CD4-positive, alpha-beta T cell treated with Interleukin-17A for 4 hours (primary cell): Measurements from ENCODE around the gene LIMS2.

Source experiments
- DNase-seq: peaks from one replicate; pipeline ENCODE4 v3.0.0-alpha.2; 2020; ENCODE audit warnings: mixed read lengths

The LIMS2 gene

DNA sequence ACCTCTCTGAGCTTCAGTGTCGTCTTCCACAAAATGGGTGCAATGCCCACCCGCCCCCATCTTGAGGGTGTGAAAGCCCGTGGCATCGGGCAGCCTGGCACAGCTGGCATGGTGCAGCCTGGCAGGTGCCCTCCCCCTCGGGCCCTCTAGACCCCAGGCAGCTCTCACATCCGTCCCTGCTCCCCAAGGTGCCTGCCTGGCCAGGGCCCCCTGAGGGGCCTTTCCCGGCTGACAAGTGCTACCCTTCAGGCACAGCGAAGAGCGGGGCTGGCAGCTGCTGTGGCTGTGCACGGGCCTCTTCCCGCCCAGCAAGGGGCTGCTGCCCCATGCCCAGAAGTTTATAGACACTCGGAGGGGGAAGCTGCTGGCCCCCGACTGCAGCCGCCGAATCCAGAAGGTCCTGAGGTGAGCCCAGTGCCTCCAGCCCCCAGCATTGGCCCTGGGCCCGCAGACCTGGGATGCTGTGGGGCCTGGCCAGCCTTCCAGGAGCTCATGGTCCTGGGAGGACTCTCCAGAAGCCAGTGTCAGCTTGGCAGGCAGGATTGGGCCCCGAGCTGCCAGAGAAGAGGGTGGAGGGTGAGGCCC is 43.2 kb downstream of the LIMS2 start:
- DNase-seq: no peak

DNA sequence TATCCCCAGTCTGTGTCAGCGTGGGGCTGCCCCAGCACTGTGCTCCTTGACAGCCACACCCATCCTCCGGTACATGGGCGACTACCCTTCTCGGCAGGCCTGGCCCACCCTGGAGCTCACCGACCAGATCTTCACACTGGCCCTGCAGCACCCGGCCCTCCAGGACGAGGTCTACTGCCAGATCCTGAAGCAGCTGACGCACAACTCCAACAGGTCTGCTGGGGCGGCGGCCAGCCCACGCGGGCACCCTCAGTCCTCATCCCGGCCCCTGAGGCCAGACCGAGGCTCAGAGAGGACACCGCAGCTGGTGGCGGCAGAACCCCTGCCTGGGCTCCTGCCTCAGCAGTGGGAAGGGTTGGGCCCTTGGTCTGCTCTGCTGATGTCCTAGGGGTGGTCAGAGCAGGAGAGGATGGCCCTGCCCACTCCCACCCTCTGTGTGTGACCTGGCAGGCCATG is 43.8 kb downstream of the LIMS2 start:
- DNase-seq: no peak

- no peak for DNase-seq
Measured at GRCh38 chr2:127630864-127631540, 44.3 kb downstream of the LIMS2 start.

- no peak for DNase-seq
Measured at GRCh38 chr2:127630096-127630863, 45.0 kb downstream of the LIMS2 start.

GRCh38 chr2:127629637-127630036 is 45.7 kb downstream of the LIMS2 start:
- DNase-seq: no peak

- DNase-seq: no peak
Measured at GRCh38 chr2:127628767-127629614, 46.3 kb downstream of the LIMS2 start.

DNA sequence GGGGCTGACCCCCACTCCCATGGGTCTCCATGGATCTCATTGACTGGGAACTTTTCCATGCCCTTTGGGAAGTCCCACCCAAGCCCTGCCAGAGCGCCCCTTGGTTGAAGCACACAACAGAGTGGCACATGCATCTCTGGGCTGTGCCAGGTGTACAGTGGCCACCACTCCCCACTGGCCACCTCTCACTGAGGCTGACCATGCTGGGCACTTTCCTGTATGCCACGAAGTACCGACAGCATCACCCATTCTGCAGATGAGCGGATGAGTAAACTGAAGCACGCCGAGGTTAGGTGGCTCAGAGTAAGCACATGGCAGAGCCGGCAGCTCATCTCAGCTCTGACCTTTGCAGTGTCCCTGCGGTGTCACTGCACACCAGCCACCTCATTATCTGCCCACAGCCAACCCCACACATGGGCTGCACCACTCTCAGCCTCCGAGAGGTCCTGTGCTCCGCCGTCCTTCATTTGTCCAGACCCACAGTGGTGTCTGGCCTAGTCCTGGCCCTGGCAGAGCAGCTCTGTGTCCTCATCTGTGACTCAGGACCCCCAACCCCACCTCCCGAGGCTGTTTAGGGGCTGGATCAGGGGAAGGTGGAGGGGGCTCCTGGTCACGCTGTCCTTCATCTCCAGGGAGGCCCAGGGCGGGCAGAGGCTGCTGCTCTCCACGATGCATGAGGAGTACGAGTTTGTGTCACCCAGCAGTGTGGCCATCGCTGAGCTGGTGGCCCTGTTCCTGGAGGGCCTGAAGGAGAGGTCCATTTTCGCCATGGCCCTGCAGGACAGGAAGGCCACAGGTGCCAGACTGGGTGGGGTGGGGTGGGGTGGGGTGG is 47.4 kb downstream of the LIMS2 start:
- no peak for DNase-seq

GRCh38 chr2:127626917-127627739 is 48.2 kb downstream of the LIMS2 start:
- DNase-seq: no peak

DNA sequence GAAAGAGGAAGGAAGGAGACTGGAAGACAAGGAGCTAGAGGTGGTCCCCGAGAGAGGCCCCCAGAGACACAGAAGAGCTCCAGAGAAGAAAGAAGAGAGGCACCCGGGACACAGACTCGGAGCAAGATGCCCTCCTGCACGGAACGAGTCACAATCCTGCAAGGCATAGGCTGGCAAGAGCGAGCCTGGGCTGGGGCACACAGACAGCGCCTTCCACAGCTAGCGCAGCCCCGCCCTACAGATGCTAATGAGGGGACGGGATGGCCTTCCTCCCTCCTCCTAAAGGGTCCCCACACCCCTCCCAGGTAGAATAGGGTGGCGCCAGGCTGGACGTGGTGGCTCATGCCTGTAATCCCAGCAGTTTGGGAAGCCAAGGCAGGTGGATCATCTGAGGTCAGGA is 49.2 kb downstream of the LIMS2 start:
- no peak for DNase-seq

- DNase-seq: no peak
Measured at GRCh38 chr2:127625572-127625951, 49.8 kb downstream of the LIMS2 start.

- DNase-seq: no peak
Measured at GRCh38 chr2:127624756-127625571, 50.4 kb downstream of the LIMS2 start.

GRCh38 chr2:127624320-127624755 is 51.0 kb downstream of the LIMS2 start:
- DNase-seq: no peak

DNA sequence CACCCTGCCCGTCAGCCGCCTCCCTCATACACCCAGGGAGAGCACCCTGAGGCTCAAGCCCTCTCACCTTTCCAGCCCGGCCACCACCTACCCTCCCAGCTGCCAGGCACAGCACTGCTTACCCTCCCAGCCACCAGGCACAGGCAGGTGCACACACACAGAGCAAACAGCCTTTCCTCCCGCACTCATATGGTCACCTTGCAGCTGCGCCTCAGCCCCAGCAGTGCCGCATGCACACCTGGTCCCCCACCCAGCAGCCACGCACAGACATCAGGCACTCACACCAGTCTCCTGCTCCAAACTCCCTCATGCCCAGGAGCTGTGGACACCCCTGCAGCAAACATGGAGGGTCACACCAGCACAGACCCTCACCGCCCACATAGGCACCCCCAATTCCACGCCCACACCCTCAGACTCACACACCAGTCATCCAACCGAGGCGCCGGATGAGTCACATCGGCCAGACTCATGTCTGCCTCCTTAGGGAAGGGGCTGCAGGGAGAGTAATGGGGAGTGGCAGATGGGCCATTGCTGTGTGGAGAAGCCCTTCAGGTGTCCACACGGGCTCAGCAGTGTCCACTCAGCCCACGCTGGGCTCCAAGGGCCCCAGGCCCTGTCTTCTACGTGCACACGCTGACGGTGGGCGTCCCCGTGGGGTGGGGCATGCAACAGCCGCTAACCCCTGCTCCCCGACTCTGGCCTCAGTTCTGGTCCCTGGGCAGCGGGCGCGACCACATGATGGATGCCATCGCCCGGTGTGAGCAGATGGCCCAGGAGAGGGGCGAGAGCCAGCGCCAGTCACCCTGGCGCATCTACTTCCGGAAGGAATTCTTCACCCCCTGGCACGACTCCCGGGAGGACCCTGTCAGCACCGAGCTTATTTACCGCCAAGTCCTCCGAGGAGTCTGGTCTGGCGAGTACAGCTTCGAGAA is 51.7 kb downstream of the LIMS2 start:
- no peak for DNase-seq

DNA sequence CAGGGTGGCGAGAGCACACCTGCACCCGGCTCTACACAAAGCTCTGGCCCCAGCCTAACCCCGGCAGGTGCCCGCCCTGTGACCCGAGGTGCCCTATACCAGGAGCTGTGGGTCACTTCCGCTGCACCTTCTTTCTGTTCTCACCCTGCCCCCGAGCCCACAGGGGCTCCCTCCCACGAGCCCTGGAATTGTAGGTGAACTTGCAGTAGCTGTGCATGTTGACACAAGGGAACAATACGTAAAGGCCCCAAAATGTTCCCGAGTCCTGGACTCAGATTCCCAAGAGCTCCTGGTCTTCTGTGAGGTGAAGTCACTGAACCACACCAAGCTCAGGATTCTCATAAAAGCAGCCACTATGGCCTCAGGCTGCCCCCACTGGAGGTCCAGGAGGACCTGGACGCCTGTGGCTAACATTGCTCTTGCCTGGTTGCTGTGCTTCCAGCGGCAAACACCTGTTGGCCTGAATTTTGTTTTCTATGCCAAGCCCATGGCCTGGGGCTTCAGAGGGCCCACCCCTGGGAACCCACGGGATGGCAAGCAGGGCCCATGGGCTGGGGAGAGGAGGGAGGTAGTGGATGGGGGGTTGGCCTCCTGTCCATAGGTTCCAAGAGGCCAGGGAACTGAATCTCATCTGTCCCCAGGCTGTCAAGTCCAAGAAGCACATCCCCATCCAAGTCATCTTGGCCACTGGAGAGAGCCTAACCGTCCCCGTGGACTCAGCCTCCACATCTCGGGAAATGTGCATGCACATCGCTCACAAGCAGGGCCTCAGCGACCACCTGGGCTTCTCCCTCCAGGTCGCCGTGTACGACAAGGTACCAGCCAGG is 52.6 kb downstream of the LIMS2 start:
- no peak for DNase-seq

- no peak for DNase-seq
Measured at GRCh38 chr2:127621981-127622431, 53.3 kb downstream of the LIMS2 start.

DNA sequence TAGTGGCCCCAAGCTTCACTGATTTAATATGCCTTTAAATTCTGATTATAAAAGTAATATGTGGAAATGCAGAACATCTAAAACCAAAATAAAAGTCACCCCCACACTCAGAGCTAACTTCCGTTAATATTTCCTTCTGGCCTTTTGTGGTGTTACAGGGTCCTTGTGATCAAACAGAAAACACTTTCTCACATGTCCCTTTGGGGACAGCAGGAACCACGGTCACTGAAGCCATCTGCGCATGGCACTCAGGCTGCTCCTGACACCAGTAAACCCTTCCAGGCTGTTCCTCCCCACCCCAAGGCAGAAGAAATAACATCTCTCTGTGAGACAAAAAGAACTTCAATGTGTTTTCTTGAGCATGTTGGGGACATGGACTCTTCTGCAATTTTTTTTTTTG is 54.5 kb downstream of the LIMS2 start:
- DNase-seq: no peak

GRCh38 chr2:127619877-127620705 is 55.2 kb downstream of the LIMS2 start:
- DNase-seq: no peak
